HepG2 (cell line): ENCODE results near the gene NSUN2. TPM values are rescaled to one million over a fixed set of nuclear protein-coding genes. Genes with fewer than 3 reads are reported as not detected.

Experiments
- CREB3 ChIP-seq: sonication (generic); formaldehyde crosslinking; IDR thresholded peaks from 2 replicates; pipeline ENCODE4 v1.5.0; 2020; ENCODE audit warnings: missing genetic modification reagents
- GABPB1 ChIP-seq: IDR thresholded peaks from 2 replicates; pipeline ENCODE4 v1.6.1; 2016; ENCODE audit warnings: mild to moderate bottlenecking, missing genetic modification reagents, moderate library complexity, missing compliant biosample characterization
- HMGXB3 ChIP-seq: sonication (generic); formaldehyde crosslinking; IDR thresholded peaks from 2 replicates; pipeline ENCODE4 v1.4.0; 2020; ENCODE audit warnings: missing genetic modification reagents, borderline replicate concordance
- NCOA1 ChIP-seq: sonication (generic); formaldehyde crosslinking; IDR thresholded peaks from 2 replicates; pipeline ENCODE4 v1.9.0; 2021; ENCODE audit warnings: missing genetic modification reagents
- polyA plus RNA-seq, 8 experiments: library from polyadenylated mRNA; depleted of rRNA in 3 of 8; stranded (reverse) in 7 of 8; unstranded in 1 of 8; fragments of >200 nt; fragmentation: Illumina TruSeq in 4 of 8; extraction: Trizol in 4 of 8; gene quantifications; 2 replicates each; pipeline versions ENCODE4 v1.2.1 to v1.2.3, GENCODE V29; 2011 to 2016; ENCODE audit warnings: low read depth in 4 of 8, missing spikeins in 1 of 8, mixed read lengths in 1 of 8; ENCODE audit not compliant: insufficient read depth in 1 of 8
- total RNA-seq, 5 experiments: library from RNA; depleted of rRNA; stranded (reverse); fragments of >200 nt; fragmentation: Illumina TruSeq; extraction: Trizol; gene quantifications; 2 replicates each; pipeline ENCODE4 v1.2.3, GENCODE V29; 2016; ENCODE audit warnings: low read depth in 1 of 5
- TF ChIP-seq, protein P1 (sequence below): sonication (generic); formaldehyde crosslinking; IDR thresholded peaks from 2 replicates; pipeline ENCODE4 v1.4.0; 2020; ENCODE audit warnings: mild to moderate bottlenecking, missing genetic modification reagents, borderline replicate concordance

NSUN2 gene
- total and polyA plus RNA-seq, 2 of the 13 experiments (the other 11 are each of a cell fraction or from before 2014, with no cell fraction given) = 51.7 to 69.1 TPM

DNA sequence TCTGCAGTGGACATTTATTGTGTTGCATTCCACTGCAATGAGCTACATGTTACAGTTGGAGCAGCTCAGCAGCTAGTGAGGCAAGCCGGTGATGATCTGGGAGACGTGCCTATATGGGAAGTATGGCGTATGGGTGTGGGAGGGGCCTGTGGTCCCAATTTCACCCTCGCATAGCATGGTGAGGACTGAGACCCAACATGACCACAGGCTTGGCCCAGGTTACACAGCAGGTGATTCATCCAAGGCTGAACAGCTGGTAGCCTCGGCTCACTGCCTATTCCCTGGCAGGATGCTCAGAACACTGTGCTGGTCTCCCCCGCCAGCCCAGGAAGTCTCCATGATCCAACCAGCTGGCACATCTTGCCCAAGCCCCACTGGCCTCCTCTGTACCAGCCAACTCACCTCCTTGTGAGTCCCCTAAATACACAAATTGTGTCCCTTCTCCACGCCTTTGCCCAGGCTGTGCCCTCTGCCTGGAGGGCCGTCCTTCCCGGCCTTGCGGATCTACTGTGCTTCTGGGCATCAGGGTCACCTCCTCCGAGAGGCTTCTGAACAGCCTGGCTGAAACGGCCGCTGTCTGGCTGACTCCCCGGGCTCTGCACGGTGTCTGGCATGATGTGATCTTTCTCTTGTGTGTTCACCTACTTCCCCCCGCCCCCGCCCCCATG lies 81.4 kb downstream of the NSUN2 start (continued):
- TF ChIP-seq CREB3 (CRISPR knock-in tag) (no peak), NCOA1 (CRISPR knock-in tag) (no peak), HMGXB3 (CRISPR knock-in tag) (no peak), GABPB1 (CRISPR knock-in tag) (no peak)
- TF ChIP-seq, protein P1, sequence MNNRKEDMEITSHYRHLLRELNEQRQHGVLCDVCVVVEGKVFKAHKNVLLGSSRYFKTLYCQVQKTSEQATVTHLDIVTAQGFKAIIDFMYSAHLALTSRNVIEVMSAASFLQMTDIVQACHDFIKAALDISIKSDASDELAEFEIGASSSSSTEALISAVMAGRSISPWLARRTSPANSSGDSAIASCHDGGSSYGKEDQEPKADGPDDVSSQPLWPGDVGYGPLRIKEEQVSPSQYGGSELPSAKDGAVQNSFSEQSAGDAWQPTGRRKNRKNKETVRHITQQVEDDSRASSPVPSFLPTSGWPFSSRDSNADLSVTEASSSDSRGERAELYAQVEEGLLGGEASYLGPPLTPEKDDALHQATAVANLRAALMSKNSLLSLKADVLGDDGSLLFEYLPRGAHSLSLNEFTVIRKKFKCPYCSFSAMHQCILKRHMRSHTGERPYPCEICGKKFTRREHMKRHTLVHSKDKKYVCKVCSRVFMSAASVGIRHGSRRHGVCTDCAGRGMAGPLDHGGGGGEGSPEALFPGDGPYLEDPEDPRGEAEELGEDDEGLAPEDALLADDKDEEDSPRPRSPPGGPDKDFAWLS (CRISPR knock-in tag) = no peak
